RWPE2 (cell line): ENCODE results near the gene DRC3.

Experiments used
- ATAC-seq: fragments of 200-7000 bp; cut with Tn5 transposase; 3 replicates; pipeline ENCODE4 v1.9.1; 2021; ENCODE audit warnings: low read depth
- DNase-seq: peaks from one replicate; pipeline ENCODE4 v3.0.0-alpha.2; 2020; ENCODE audit warnings: low spot score
- H3K27ac ChIP-seq: fragments of 450-650 bp; 2 replicates; pipeline ENCODE4 v1.5.1; 2017; ENCODE audit warnings: mild to moderate bottlenecking; ENCODE audit not compliant: poor library complexity, severe bottlenecking
- H3K27me3 ChIP-seq: fragments of 250-450 bp; sonication (Bioruptor Pico); 2 replicates; pipeline ENCODE4 v1.5.1; 2021; ENCODE audit warnings: mild to moderate bottlenecking, moderate library complexity; ENCODE audit not compliant: insufficient read depth, poor library complexity, severe bottlenecking
- H3K36me3 ChIP-seq: fragments of 250-450 bp; sonication (Bioruptor Pico); 2 replicates; pipeline ENCODE4 v1.5.1; 2020; ENCODE audit warnings: low read depth, mild to moderate bottlenecking, moderate library complexity
- H3K4me1 ChIP-seq: fragments of 250-450 bp; sonication (Bioruptor Pico); 2 replicates; pipeline ENCODE4 v1.5.1; 2021; ENCODE audit warnings: mild to moderate bottlenecking, moderate library complexity; ENCODE audit not compliant: insufficient read depth, poor library complexity, severe bottlenecking
- H3K4me3 ChIP-seq: fragments of 250-450 bp; sonication (Bioruptor Pico); 2 replicates; pipeline ENCODE4 v1.5.1; 2021; ENCODE audit warnings: mild to moderate bottlenecking, moderate library complexity; ENCODE audit not compliant: severe bottlenecking
- H3K9me3 ChIP-seq: fragments of 250-450 bp; sonication (Bioruptor Pico); 2 replicates; pipeline ENCODE4 v1.5.1; 2021; ENCODE audit warnings: mild to moderate bottlenecking, moderate library complexity; ENCODE audit not compliant: severe bottlenecking
- TF ChIP-seq, protein P1 (sequence below): fragments of 450-650 bp; IDR thresholded peaks from one replicate; pipeline ENCODE4 v1.5.1; 2017; ENCODE audit warnings: mild to moderate bottlenecking, moderate library complexity; ENCODE audit not compliant: poor library complexity, severe bottlenecking

DRC3 gene

DNA sequence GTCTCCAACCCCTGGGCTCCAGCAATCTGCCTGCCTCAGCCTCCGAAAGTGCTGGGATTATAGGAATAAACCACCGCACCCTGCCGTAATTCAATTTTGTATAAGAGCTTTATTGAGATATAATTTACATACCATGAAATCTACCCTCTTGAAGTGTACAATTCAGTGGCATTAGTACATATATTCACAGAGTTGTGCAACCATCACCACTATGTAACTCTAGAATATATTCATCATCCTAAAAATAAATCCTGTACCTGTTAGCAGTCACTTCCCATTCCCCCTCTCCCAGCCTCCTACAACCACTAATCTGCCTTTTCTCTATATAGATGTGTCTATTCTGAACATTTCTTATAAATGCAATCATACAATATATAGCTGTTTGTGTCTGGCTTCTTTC lies 26.6 kb upstream of the DRC3 start:
- no peak for DNase-seq
- H3K4me1 ChIP-seq = peaks cover 56% of the 10 kb centered on the region
- H3K27me3 ChIP-seq = no peaks in the 10 kb centered on the region
- no peaks in the 10 kb centered on the region for H3K9me3 ChIP-seq
- H3K4me3 ChIP-seq = no peak overlapping the region
- peak overlapping the region; percentile 80 for H3K27ac ChIP-seq
- TF ChIP-seq, protein P1, sequence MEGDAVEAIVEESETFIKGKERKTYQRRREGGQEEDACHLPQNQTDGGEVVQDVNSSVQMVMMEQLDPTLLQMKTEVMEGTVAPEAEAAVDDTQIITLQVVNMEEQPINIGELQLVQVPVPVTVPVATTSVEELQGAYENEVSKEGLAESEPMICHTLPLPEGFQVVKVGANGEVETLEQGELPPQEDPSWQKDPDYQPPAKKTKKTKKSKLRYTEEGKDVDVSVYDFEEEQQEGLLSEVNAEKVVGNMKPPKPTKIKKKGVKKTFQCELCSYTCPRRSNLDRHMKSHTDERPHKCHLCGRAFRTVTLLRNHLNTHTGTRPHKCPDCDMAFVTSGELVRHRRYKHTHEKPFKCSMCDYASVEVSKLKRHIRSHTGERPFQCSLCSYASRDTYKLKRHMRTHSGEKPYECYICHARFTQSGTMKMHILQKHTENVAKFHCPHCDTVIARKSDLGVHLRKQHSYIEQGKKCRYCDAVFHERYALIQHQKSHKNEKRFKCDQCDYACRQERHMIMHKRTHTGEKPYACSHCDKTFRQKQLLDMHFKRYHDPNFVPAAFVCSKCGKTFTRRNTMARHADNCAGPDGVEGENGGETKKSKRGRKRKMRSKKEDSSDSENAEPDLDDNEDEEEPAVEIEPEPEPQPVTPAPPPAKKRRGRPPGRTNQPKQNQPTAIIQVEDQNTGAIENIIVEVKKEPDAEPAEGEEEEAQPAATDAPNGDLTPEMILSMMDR = no peak
- ATAC-seq = no peak; the same call in 2 of the 3 replicates
- no peaks in the 10 kb centered on the region for H3K36me3 ChIP-seq

DNA sequence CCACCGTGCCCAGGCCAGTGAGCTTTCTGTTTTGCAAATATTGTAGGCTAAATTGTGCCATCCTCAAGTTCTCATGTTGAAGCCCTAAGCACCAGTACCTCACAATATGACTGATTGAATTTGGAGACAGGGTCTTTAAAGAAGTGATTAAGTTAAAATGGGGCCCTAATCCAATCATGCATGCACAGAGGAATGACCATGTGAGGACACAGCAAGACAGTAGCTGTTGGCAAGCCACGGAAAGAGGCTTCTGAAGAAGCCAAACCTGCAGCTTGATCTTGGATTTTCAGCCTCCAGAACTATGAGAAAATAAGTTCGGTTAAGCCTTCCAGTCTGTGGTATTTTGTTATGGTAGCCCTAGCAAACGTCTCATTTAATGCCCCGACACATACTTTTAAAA lies 25.4 kb upstream of the DRC3 start:
- H3K27me3 ChIP-seq = no peaks in the 10 kb centered on the region
- H3K36me3 ChIP-seq = no peaks in the 10 kb centered on the region
- H3K4me1 ChIP-seq = peaks cover 57% of the 10 kb centered on the region
- no peaks in the 10 kb centered on the region for H3K9me3 ChIP-seq
- H3K4me3 ChIP-seq = no peak overlapping the region
- ATAC-seq (no peak), DNase-seq (no peak)
- TF ChIP-seq, protein P1 = no peak
- H3K27ac ChIP-seq = peak overlapping the region; percentile 80

DNA sequence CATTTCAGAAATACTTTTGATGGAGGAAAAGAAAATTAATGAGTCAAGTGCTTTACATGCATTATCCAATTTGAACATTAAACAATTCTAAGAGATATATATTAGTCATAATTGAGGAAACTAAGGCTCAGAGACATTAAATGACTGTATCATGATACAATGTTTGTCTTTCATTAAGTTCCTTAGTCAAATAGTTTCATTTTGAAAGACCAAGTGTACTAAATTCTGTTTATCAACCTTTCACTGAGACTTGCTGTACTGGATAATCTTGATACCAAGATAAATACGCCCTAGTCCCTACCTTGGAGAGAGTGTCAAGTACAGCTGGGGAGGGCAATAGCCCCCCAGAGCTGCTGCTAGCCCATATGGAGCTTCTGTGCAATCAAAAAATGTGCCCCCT lies 24.7 kb upstream of the DRC3 start:
- no peaks in the 10 kb centered on the region for H3K27me3 ChIP-seq
- H3K36me3 ChIP-seq = no peaks in the 10 kb centered on the region
- TF ChIP-seq, protein P1 = no peak
- peak; percentile 52 for ATAC-seq
- H3K27ac ChIP-seq = peak overlapping the region; percentile 80
- H3K4me3 ChIP-seq = no peak overlapping the region
- peaks cover 50% of the 10 kb centered on the region for H3K4me1 ChIP-seq
- no peak for DNase-seq
- no peaks in the 10 kb centered on the region for H3K9me3 ChIP-seq

DNA sequence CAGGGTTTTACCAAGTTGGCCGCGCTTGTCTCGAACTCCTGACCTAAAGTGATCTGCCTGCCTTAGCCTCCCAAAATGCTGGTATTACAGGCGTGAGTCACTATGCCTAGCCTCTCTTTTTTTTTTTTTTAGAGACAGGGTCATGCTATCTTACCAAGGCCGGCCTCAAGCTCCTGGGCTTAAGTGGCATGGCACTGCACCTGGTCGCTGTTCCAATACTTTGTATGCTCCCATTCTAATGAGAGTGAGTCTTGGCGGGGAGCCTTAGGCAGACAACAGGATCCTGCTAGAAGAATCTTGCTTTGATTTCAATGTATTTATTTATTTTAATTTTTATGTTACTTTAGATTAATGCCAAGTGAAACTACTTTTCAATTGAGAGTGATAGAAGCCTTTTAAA lies 22.3 kb upstream of the DRC3 start:
- no peak overlapping the region for H3K4me3 ChIP-seq
- TF ChIP-seq, protein P1 = no peak
- H3K9me3 ChIP-seq = no peaks in the 10 kb centered on the region
- peak overlapping the region; percentile 58 for H3K27ac ChIP-seq
- DNase-seq (no peak), ATAC-seq (no peak)
- H3K36me3 ChIP-seq = no peaks in the 10 kb centered on the region; the same call in 1 of the 2 replicates
- peaks cover 44% of the 10 kb centered on the region for H3K4me1 ChIP-seq
- no peaks in the 10 kb centered on the region for H3K27me3 ChIP-seq

DNA sequence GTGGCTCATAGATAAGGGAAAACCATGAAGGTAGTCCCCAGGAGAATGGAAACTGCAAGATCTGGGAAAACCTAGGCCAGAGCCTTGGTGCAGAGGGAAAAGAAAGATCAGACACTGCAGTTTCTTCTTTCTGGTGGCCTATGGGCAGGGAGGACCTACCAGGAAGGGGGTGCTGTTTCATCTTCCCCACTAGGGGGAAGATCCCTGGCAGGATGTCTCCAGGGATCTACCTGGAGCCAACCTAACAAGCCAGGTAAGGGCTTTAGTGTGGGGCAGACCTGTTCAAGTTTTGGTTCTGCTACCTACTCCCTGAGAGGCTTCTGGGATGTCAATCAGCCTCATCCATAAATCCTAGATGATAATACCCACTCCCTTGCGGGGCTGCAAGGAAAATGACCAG lies 21.9 kb upstream of the DRC3 start:
- Histone ChIP-seq H3K27ac (peak overlapping the region; percentile 58), H3K4me1 (peaks cover 43% of the 10 kb centered on the region), H3K9me3 (no peaks in the 10 kb centered on the region), H3K36me3 (peaks cover 5% of the 10 kb centered on the region; the same call in 1 of the 2 replicates), H3K4me3 (no peak overlapping the region), H3K27me3 (no peaks in the 10 kb centered on the region)
- DNase-seq (no peak), ATAC-seq (peak; percentile 56; the same call in 2 of the 3 replicates)
- TF ChIP-seq, protein P1 = peak; percentile 44
